ENCODE measurements around the gene ANKLE1. TPM values are rescaled to one million over a fixed set of nuclear protein-coding genes. Genes with fewer than 3 reads are reported as not detected.
A peak's percentile ranks its signal among the peaks of the same experiment; 100 is the strongest.

ANKLE1 gene
- total RNA-seq, 2 donors from 2014 or later = 0.14 to 0.19 TPM

- intact Hi-C loops (cut with DNase I) = no loop called here
- peak; percentile 99 for DNase-seq (ENCODE audit: low spot score)
Observed at GRCh38 chr19:17303167-17303939, 21.7 kb downstream of the ANKLE1 start, which contains the start of gene ABHD8. Gene ABHD8 (minus strand): TSS chr19:17303425. CDS start chr19:17301616, 1,809 bp downstream.

- intact Hi-C loops (cut with DNase I) = no loop called here
- no peak for DNase-seq (ENCODE audit: low spot score)
Observed at GRCh38 chr19:17303940-17304267, 22.2 kb downstream of the ANKLE1 start.

GRCh38 chr19:17304386-17305215, 22.9 kb downstream of the ANKLE1 start:
- no peak for DNase-seq (ENCODE audit: low spot score)
- intact Hi-C loops (cut with DNase I) = no loop called here

- DNase-seq (ENCODE audit: low spot score) = no peak
- intact Hi-C loops (cut with DNase I) = no loop called here
Observed at GRCh38 chr19:17305216-17305516, 23.5 kb downstream of the ANKLE1 start.

- intact Hi-C loops (cut with DNase I) = no loop called here
- peak; percentile 98 for DNase-seq (ENCODE audit: low spot score)
Observed at GRCh38 chr19:17305517-17306284, 24.0 kb downstream of the ANKLE1 start, which contains the start of gene MRPL34. Gene MRPL34 (plus strand): TSS chr19:17305872. CDS start chr19:17305893, 21 bp downstream.

- DNase-seq (ENCODE audit: low spot score) = peak; percentile 81
- intact Hi-C loops (cut with DNase I) = no loop called here
Observed at GRCh38 chr19:17306285-17306714, 24.6 kb downstream of the ANKLE1 start.

GRCh38 chr19:17307876-17308377, 26.2 kb downstream of the ANKLE1 start:
- intact Hi-C loops (cut with DNase I) = no loop called here
- no peak for DNase-seq (ENCODE audit: low spot score)

- DNase-seq (ENCODE audit: low spot score) = peak; percentile 100
- intact Hi-C loops (cut with DNase I) = no loop called here
Observed at GRCh38 chr19:17309198-17309964, 27.7 kb downstream of the ANKLE1 start, which contains the start of gene DDA1. Gene DDA1 (plus strand): TSS chr19:17309563. CDS start chr19:17309655, 92 bp downstream.

- intact Hi-C loops (cut with DNase I) = no loop called here
- DNase-seq (ENCODE audit: low spot score) = no peak
Observed at GRCh38 chr19:17309965-17310461, 28.3 kb downstream of the ANKLE1 start.

- intact Hi-C loops (cut with DNase I) = no loop called here
- DNase-seq (ENCODE audit: low spot score) = no peak
Observed at GRCh38 chr19:17311455-17312188, 29.9 kb downstream of the ANKLE1 start.

- intact Hi-C loops (cut with DNase I) = no loop called here
- DNase-seq (ENCODE audit: low spot score) = no peak
Observed at GRCh38 chr19:17312189-17313113, 30.8 kb downstream of the ANKLE1 start.

- DNase-seq (ENCODE audit: low spot score) = no peak
- intact Hi-C loops (cut with DNase I) = no loop called here
Observed at GRCh38 chr19:17314007-17314593, 32.4 kb downstream of the ANKLE1 start.

- intact Hi-C loops (cut with DNase I) = no loop called here
- DNase-seq (ENCODE audit: low spot score) = no peak
Observed at GRCh38 chr19:17318966-17319365, 37.3 kb downstream of the ANKLE1 start.

- intact Hi-C loops (cut with DNase I) = no loop called here
- DNase-seq (ENCODE audit: low spot score) = peak; percentile 77
Observed at GRCh38 chr19:17319473-17320238, 38.0 kb downstream of the ANKLE1 start.

GRCh38 chr19:17320435-17320834, 38.7 kb downstream of the ANKLE1 start:
- intact Hi-C loops (cut with DNase I) = no loop called here
- DNase-seq (ENCODE audit: low spot score) = peak; percentile 77

Data from posterior vena cava (tissue), 2 donors.